ENCODE results near the gene FRZB.

FRZB gene

DNA sequence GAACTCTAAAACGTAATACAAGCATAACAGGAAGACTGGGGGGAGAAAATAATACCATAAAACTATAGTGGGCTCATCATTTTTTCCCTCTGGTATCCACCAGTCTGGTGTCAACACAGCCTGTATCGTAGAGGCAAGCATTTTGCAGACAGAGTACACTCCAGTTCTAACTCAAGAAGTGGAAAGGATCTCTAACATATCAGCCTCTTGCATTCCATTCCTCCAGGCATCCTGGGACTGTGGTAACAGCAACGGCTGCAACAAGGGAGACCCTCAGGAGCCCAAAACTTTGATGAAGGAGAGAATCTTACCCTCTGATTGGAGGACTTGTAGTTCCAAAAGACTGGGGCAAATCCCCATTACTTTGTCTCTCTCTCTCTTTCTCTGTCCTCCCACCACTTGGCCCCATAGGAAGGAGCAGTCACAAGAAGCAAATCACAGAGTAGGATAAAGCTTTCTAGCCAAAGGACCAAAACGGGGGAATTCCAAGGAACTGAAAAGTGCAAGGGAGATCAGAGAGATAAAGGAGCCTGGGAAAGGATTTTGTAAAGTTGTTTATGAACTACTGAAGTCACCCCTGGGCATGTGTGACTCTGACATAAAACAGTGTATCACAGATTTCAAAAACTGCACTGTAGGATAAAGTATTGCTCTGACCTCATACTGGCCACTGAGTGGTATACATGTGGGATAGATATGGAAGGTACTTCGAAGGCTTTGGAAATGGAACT, 11.9 kb downstream of the FRZB start:
- intact Hi-C loops (cut with DNase I): no loop called here
- DNase-seq: no peak

GRCh38 chr2:182852801-182853200, 13.6 kb downstream of the FRZB start:
- no peak for DNase-seq
- intact Hi-C loops (cut with DNase I): no loop called here

- no peak for DNase-seq
- intact Hi-C loops (cut with DNase I): no loop called here
Observed at GRCh38 chr2:182852090-182852489, 14.3 kb downstream of the FRZB start.

- intact Hi-C loops (cut with DNase I): no loop called here
- DNase-seq: no peak
Observed at GRCh38 chr2:182845794-182846417, 20.5 kb downstream of the FRZB start.

DNA sequence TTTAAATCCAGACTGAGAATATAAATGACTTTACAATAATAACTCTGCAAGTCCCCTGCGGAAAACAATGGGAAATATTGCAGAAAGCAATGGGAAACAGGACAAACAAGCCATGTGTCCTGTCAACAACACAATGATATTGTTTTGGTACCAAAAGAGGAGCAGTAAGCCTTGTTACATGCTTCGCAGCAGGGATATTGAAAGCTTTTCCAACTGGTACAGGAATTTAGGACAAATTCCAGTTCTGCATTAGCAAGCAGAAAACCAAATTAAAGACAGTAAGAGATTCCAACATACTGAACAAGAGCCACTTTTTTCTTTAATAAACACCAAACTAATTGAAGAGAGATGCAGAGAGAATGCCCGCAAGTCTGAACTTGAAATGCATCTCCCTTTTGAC, 30.0 kb downstream of the FRZB start:
- no peak for DNase-seq
- intact Hi-C loops (cut with DNase I): no loop called here

GRCh38 chr2:182834293-182834692, 32.1 kb downstream of the FRZB start:
- intact Hi-C loops (cut with DNase I): no loop called here
- DNase-seq: no peak

DNA sequence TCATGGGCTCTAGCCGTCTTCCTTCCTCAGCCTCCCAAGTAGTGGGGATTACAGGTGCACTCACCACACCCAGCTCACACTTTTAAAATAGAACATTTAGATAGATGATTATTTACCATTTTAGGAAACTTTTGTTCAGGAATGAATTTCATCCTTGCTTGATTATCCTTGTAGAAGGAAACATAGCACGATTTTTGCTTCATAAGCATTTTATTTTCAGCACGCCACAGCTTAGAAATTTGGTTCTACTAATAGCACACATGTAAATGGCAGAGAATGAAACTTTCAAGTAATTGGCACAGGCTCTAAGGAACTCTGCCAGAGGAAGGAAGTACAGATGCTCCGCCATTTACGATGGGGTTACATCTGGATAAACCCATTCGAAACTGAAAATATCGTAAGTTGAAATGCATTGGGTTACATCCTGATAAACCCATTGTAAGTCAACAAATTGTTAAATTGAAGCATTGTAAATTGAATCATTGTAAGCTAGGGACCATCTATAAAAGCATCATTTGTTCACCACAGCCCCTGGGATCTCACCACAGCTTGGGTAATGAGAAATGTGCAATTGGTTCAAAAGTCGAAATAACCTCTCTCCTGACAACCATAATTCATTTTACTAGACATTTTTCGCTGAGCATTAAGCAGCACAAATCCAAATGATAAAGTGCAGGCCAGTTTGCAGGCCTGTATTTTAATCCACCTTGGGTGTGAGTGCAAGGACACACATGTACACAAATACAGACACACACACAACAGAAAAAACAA, 33.2 kb downstream of the FRZB start:
- DNase-seq: no peak
- intact Hi-C loops (cut with DNase I): no loop called here

DNA sequence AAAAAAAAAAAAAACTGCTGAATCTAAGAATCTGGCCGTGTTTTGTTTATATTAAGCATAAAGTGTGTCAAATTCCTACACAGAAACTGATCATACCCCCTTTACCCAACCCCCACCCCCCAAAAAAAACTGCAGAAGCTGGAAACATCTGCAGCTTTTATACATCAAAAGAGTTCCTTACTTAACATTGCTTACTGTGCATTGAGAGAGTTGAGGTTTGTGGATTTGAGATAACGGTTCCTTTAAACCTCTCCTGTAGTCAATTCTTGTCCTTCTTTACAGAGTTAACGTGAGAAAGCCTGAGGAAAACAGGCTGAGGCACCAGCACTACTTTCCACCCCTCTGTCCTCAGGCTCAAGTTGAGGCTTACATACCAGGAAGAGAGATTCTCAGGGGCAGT, 34.5 kb downstream of the FRZB start:
- DNase-seq: no peak
- intact Hi-C loops (cut with DNase I): no loop called here

- no peak for DNase-seq
- intact Hi-C loops (cut with DNase I): no loop called here
Observed at GRCh38 chr2:182831101-182831500, 35.3 kb downstream of the FRZB start.

GRCh38 chr2:182827182-182827879, 39.1 kb downstream of the FRZB start:
- intact Hi-C loops (cut with DNase I): no loop called here
- no peak for DNase-seq

DNA sequence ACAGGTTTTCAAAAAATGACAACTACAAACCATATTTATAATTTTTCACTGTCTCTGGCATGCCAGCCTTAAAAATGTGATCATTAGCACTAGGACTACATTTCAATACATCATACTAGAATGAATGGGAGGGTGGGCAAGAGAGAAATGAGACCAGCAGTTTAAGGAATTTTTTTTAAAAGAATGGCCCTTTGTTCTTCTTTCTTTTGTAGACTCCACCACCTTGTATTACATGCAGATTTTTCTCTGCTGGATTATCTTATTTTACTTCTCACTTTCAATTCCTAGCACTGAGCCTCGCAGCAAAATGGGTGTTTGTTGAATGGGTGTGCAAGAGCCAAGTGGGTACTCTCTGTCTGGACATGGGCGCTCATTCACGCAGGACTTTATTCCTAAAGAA, 39.9 kb downstream of the FRZB start:
- intact Hi-C loops (cut with DNase I): no loop called here
- no peak for DNase-seq

DNA sequence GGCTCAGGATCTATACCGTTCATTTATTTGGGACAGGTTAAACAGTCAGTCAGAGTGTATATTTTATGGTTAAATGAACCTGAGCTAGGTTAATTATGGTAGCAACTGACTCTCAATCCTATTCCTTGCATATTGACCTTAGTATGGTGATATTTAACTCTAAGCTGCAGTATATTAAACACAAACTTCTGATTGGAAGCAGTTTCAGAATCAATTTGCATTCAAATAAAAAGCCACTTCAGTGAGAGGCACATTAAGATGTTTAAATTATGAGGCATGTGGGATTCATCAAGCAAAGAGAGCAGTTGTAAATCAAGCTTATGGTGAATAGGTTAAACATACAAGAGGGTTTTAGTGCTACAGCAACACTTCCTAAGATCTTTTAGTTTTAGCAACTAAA, 40.4 kb downstream of the FRZB start:
- intact Hi-C loops (cut with DNase I): no loop called here
- DNase-seq: no peak

- intact Hi-C loops (cut with DNase I): no loop called here
- no peak for DNase-seq
Observed at GRCh38 chr2:182824767-182825158, 41.7 kb downstream of the FRZB start.

- intact Hi-C loops (cut with DNase I): no loop called here
- no peak for DNase-seq
Observed at GRCh38 chr2:182824056-182824766, 42.2 kb downstream of the FRZB start.

GRCh38 chr2:182822733-182823132, 43.7 kb downstream of the FRZB start:
- intact Hi-C loops (cut with DNase I): no loop called here
- DNase-seq: no peak

GRCh38 chr2:182821182-182821581, 45.3 kb downstream of the FRZB start:
- intact Hi-C loops (cut with DNase I): no loop called here
- no peak for DNase-seq

GRCh38 chr2:182819412-182819811, 47.0 kb downstream of the FRZB start:
- intact Hi-C loops (cut with DNase I): no loop called here
- DNase-seq: no peak

DNA sequence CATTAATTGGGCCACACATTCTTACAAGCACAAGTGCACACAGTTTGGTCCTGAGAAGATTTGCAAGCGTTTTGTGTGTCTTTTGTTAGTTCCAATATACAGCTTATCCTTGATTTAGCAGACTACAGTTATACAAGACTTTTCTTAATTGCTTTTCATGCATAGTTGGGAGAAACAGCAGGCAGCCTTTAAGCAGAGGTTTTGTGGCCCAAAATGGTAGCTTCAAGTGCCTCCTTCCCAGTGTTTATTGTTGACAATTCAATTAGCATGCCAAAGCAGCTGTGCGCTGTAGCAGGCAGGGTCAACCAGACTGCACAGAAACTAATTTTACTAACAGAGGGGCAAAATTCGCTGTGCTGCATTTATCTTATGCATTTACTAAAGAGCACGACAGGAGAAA, 47.5 kb downstream of the FRZB start:
- no peak for DNase-seq
- intact Hi-C loops (cut with DNase I): no loop called here

DNA sequence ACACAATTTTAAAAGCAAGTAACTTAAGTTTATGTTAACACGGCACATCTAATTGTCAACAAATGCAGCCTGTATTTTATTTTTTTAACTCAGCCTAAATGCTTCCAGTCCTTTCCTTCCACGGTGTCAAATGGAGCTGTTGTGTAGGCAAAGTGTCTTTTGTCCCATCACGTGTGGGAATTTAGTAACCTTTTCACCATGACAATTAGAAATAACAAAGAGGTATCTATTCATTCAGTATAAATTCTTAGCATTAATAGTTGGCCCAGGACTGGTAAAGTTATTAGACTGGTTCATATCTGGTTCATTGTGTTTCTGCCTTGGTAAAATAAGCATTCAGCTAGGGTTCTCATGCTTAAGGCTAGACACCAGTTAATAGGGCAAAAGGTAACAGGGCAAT, 47.9 kb downstream of the FRZB start:
- intact Hi-C loops (cut with DNase I): no loop called here

More for the DNA sequence above, 47.9 kb downstream of the FRZB start:
- no peak for DNase-seq

Data from head of caudate nucleus (tissue), 42 donors.